NCI-H345 (cell line): ENCODE results near the gene RNF220.
A peak's percentile ranks its signal among the peaks of the same experiment; 100 is the strongest.
"Not testable (repeated sequence)": the region's sequence is repeated elsewhere in the genome, so short reads cannot be mapped to it uniquely, and the experiment has no call there.

Source experiments
- DNase-seq: peaks from one replicate; lab custom pipeline; 2025; lab: John Stamatoyannopoulos, UW

RNF220 gene

DNA sequence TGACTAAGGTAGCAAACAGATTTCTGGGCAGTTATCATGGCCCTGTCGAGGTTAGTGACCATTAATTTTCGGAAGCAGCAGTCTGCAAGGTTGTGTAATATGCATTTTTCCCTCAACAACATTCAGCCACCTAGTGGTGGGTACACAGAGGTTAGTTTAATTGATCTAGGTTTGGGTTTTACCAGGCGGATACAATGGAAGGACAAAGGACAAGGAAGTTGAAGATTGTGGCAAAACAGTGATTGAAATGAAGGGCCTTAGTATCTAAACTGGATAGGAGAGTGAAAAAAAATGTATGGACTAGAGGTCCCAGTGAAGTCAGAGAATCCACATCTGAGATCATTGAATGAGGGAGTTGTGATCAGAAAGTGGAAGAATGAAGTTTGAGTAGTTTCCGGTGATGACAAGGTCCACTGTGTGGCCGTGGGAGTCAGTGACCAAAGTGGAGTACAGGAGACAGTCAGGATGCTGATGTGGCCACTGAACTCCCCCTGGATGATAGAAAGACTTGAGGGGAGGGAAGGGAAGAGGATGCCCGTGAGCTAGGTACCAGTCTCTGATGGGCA lies 272.2 kb downstream of the RNF220 start:
- DNase-seq, result peak; percentile 26

DNA sequence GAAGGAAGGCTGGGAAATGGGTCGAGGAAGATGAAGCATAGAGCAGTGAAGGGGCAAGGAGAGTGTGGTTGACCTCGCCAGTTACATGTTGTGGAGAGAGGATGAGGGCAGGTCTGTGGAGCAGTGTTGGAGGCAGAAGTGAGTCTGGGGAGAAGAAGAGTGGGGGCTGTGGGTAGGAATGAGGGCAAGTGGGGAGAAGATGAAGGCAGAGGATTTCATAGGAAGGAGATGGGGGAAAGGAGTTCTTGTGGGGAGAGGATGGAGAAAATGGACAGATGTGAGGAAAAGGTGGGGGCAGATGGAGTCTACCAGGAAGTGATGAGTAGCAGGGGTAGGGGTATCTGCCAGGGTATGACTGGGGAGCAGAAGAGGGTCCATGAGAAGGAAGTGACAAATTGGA lies 273.1 kb downstream of the RNF220 start:
- DNase-seq, result no peak

DNA sequence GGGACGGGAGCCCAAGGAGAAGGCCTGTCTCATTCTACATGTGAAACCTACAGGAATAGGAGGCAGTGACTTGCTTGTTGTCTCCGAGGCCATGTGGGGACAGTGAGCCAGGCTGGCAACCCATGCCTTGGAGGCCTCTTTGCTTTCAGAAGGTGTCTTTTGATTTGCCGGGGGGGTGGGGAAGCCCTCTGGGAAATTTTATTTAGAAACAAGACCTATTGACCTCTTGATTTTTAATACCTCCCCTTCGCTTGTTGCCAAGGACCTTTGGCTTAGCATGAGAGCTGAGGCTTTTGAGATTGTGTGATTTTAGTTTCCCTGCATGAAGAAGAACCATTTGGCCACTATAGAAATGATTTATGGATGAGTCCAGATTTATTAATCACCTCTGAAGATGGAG lies 273.6 kb downstream of the RNF220 start:
- no peak for DNase-seq

DNA sequence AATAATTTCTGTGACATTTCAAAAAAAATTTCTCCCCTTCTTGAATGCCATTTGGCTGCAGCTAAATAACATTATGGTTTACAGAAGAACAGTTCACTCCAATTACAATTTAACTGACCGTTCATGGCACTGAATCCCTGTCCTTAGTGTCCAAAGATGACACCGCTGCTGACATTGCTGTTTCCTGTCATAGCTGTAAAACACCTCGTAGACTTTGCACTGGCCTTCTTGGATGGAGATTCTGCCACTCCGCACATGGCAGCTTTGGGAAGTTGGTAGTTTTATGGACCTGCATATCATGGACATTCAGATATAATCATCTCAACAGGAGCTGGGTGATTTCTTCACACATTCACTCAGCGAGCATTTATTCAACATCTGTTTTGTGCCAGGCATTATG lies 274.4 kb downstream of the RNF220 start:
- no peak for DNase-seq

DNA sequence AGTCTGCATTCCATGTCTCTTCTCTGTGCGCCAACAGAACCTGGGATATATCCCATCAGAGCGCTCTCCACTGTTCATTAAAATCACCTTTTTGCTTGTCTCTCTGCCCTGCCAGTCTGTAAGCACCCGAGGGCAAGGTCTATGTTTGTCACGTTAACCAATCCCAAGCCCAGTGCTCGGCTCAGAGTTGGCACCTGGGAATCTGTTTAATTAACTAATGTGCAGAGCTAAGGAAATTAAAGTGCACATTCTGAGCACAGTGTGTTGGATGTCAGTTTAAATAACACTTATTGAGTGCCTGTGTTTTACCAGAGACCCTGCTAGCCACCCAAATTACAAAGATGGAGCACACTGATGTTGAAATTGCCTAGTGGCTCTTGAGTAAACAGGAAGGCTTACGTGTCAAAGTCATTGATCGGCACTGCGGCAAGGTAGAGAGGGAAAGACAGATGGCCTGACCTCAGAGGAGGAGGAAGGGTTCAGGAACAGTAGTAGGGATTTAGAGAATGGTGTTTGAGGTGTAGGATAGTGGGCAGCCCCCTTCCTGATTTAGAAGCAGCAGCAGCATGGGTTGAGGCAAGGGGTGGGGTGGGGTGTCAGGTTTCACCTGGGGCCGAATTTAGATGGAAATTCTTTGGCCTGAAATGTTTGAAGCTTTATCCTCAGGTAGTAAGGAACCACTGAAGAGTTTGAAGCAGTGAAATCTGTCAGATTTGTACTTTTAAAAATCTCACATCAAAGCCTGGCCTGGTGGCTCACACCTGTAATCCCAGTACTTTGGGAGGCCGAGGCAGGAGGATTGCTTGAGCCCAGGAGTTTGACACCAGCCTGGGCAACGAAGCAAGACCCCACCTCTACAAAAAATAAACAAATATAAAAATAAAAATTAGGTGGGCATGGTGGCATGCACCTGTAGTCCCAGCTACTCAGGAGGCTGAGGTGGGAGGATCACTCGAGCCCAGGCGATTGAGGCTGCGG lies 277.1 kb downstream of the RNF220 start:
- DNase-seq, result no peak

DNA sequence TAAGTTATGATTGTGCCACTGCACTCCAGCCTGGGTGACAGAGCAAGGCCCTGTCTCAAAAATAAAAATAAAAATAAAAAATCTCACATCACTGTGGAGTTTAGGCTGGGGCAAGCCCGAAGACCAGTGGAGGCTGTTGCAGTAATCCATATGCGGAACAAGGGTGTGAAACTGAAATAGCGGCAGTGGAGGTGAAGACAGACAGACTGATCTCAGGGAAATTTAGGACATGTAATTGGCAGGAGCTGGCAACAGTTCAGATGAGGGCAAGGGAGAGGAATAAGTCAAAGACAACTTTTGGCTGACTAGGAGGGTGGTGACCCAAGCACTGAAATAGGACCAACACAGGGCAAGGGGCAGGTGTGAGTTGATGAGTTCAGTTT lies 277.8 kb downstream of the RNF220 start:
- DNase-seq, result no peak

DNA sequence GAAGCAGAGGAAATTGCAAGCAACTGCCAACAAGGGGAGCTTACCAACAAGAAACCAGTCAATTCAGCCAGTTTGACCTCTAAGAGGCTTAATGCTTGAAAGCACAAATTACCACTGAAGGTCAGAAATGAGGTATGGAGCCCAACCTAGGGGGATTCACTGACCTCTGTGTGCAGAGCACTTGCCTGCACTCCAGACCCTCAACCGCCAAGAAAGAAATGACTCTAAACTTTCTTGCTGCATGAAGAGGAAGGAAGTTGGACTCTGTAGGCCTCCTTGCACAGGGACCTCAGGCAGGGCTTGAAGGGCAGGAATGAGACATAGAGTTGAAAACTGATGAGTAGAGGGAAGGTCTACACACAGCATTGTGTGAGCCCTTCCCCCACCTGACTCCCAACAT lies 279.5 kb downstream of the RNF220 start:
- no peak for DNase-seq

DNA sequence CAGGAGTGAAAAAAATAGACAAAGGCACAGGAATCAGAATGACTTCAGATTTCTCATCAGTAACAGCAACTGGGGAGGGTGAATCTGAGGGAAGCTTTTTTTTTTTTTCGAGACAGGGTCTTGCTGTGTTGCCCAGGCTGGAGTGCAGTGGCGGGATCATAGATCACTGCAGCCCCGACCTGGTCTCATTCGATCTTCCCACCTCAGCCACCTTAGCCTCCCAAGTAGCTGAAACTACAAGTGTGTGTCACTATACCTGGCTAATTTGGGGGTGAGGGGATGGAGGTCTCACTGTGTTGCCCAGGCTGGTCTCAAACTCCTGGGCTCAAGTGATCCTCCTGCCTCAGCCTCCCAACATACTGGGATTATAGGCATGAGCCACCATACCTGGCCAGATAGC lies 280.2 kb downstream of the RNF220 start:
- DNase-seq, result no peak

DNA sequence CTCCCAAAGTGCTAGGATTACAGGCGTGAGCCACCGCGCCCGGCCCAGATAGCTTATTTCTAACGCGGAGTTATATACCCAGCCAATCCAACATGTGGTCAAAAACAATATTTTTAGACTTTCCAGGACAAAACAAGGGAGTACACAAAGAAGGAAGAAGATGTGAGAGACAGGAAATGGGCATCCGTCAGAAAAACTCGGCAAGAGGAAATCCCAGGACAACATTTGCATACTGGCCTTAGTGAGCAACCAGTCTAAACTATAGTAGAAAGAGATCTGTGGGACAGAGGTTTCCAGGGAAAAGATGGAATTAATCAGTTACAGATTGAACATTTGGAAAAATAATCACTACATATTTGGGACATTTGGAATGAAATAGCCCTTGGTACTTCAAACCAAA lies 280.8 kb downstream of the RNF220 start:
- DNase-seq, result no peak

DNA sequence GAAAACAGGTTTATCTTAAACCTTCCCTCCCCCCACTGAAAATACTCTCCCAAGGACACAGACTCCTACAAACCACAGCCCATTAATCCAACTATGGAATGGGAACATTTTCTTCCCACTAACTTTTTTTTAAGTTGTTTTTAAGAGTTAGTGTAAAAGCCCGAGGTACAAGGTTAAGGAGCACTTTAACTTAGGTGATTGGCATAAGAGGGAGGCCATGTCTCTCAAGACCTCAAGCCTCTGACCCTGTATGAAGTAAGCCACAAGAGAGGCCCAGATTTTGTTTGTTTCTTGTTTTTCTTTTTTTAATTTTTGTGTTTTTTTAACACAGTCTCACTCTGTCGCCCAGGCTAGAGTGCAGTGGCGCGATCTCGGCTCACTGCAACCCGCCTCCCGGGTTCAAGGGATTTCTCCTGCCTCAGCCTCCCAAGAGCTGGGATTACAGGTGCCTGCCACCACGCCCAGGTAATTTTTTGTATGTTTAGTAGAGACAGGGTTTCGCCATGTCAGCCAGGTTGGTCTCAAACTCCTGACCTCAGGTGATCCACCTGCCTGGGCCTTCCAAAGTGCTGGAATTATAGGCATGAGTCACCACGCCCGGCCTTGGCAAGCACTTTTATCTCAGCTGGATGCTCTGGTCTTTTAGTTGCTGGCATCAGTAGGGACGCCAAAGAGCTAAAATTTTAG lies 283.8 kb downstream of the RNF220 start:
- no peak for DNase-seq

DNA sequence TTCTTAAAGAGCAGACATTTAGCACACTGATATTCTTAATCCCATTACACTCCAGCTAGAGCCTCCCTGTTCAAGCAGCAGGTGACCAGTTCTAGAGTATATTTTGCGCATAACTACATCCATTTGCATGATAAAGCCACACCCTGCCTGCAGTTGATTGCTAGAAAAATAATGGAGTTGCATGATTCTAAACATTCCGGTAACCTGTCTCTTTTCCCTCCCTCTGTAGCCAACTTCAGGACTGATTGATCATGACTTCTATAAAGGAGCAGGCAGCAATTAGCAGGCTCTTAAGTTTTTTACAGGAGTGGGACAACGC lies 284.4 kb downstream of the RNF220 start:
- DNase-seq, result no peak

DNA sequence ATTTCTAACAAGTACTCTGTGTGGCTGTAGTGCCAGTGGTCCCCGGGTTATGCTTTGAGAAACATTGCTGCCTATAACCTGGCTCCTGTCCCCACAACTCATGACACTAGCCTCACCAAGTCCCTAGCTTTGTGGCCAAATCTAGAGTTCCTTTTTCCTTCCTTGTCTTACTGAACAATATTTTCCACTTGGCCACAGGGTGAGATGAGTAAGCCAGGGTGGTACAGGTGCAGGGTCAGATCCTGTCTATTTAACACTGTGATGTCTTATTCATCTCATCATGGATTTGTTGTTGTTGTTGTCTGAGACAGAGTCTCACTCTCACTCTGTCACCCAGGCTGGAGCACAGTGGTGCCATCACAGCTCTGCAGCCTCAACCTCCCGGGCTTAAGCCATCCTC lies 288.1 kb downstream of the RNF220 start:
- no peak for DNase-seq

DNA sequence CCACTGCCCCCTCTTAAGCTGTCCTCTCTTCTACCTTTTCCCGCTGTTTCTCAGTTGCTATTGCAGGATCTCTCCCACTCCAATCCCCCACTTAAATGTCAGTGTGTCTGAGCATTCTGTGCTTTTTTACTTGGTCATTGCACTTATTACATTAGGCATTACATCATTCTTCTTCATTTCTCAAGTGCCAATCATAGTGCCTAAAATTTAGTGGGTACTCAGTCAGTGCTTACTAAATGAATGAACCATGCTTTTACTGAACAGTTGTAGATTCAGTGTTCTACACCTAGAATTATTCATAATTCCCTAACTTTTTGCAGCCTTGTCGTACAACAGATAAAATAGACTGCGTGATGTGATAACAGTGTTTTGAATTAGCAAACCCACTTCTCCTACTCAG lies 288.8 kb downstream of the RNF220 start:
- DNase-seq, result no peak

DNA sequence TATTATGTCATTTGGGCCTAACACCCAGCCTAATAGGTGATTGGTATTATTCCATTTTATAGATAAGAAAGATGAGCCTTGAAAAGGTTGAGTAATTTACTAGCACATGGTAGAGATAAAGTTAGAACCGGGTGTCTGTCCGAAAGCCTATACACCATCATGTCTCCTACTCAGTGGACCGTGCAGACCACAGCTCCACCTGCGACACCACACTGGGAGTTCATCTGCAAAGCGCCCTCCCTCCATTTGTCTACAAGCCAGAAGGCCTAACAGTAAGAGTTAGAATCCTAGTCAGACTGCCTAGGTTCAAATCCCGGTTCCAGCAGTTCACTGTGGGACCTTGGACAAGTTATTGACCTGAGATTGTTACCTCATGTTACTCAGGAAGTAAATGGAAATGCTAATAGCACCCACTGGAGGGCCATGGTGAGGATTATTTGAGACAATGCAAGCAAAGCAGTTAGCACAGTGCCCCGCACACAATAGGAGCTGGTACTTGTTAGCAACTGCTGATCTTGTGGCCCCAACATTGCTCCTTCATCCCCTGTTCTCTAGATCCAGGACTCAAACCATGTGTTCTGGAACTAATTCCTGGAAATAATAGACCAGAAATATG lies 289.9 kb downstream of the RNF220 start:
- DNase-seq, result no peak

DNA sequence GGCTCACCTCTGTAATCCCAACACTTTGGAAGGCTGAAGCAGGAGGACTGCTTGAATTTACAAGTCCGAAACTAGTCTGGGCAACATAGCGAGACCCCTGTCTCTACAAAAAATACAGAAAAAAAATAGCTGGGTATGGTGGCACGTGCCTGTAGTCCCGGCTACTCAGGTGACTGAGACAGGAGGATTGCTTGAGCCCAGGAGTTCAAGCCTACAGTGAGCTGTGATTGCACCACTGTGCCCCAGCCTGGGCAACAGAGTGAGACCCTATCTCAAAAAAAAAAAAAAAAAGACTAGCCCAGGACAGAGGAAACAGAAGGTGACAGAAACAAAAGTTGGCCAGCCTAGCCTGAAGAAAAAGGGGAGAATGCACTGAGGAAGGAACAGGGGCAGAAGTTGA lies 290.6 kb downstream of the RNF220 start:
- DNase-seq, result no peak

DNA sequence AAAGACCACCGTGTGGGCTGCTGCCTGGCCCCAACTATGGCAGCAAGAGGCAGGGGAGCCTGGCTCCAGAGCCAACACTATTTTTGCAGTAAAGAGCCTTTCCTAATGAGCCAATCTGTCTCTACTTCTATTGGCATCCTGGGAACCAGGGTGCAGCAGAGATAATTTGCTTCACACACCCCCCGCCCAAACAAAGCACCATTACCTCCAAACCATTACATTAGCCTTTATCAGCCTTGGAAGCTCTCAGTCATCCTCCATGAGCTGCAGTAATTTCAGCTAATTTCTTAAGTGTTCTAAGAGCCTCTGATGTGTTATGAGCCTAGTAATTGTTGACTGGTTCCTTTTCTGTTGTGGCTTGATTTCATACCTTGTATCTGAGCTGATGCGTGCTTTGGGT lies 291.0 kb downstream of the RNF220 start:
- no peak for DNase-seq

DNA sequence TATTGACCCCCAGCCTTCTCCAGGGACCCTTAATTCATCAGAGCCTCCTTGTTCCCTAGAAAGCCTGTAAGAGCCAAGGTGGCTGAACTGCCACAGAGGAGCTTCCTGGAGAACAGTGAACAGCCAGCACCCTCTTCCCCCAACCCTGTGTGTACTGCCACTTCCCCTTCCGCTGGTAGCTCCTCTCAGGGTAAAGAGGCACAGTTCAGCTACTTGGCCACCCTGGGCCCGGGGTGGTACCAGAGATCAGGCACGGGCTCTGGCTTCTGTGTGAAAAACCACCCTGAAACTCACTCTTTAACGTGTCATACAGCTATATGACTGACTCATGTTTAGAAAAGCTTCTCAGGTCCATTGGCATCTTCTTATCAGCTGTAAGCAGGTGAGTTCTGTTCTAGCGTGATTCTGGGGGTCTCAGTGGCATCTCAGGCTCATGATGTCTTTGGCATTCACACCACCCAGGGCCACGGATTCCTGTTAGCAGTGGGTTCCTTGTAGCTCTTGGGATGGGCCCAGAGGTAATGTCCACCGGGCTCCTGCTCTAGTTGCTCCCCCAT lies 291.8 kb downstream of the RNF220 start:
- no peak for DNase-seq

DNA sequence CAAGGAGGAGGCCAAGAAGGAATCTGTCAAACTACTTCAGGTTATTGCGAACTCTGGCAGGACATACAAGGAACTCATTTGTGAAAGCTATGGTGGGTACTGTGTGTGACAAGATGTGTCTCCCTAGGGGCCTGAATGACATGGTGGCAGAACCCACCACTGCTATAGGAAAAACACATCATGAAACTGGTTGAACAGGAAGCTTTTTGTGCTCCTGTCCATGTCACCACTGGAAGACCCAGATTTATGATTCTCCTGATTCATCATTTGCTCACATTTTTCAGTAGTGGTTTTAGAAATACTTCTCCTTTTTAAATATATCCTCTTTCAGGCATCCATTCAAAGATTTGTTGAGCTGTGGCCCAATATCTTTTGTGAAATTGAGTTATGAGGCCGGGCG lies 293.1 kb downstream of the RNF220 start:
- DNase-seq, result no peak

DNA sequence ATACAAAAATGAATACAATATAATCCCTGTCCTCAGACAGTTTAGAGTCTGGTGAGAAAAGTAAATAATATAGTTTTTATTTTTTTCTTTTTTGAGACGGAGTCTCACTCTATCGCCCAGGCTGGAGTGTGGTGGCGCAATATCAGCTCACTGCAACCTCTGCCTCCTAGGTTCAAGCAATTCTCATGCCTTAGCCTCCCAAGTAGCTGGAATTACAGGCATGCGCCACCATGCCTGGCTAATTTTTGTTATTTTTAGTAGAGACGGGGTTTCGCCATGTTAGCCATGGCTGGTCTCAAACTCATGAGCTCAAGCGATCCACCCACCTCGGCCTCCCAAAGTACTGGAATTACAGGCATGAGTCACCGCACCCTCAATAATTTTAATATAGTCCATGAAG lies 294.3 kb downstream of the RNF220 start:
- not testable (repeated sequence) for DNase-seq

DNA sequence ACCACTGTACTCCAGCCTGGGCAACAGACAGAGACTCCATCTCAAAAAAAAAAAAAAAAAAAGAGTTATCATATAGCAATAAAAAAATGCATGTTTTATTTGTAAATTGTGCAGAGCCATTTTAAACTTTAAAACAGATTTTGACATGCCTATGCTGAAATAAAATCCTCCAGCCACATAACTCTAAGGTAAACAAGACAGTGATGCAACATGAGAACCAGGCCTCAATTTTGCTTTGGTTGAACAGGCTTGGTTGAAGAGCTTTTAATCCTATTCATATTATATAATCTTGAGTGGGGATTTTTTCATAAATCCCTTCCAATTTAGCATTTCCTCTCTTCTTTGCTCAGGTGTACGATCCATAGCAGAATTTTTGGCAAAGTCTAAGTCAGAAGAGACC lies 295.5 kb downstream of the RNF220 start:
- DNase-seq, result no peak

DNA sequence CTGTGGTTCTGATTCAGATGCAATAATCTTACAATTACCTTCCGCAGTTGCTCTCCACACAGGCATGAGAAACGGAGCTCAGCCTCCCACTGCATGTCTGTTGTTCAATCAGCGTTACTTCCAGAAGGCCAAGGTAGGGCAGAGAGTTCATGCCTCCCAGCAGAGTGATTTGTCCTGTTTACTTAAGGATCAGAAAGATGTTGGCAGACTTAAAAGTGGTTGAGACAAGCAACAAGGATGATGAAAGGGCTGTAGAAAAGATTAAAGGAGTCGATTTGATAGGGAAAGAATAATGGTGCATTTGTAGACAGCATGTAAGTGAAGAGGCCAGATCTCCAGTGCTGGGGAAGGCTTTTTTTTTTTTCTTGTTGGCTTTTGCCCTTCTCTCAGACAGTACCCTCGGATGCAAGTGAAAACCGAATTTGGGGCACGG lies 296.1 kb downstream of the RNF220 start:
- DNase-seq, result no peak
